GM18909 (cell line): ENCODE results near the gene SEMA4D.

ENCODE experiments used
- ATAC-seq: cut with Tn5 transposase; IDR thresholded peaks from one replicate; pipeline ENCODE4 v1.9.1; 2021; ENCODE audit warnings: mild to moderate bottlenecking; ENCODE audit not compliant: unreplicated experiment, poor library complexity

The SEMA4D gene

DNA sequence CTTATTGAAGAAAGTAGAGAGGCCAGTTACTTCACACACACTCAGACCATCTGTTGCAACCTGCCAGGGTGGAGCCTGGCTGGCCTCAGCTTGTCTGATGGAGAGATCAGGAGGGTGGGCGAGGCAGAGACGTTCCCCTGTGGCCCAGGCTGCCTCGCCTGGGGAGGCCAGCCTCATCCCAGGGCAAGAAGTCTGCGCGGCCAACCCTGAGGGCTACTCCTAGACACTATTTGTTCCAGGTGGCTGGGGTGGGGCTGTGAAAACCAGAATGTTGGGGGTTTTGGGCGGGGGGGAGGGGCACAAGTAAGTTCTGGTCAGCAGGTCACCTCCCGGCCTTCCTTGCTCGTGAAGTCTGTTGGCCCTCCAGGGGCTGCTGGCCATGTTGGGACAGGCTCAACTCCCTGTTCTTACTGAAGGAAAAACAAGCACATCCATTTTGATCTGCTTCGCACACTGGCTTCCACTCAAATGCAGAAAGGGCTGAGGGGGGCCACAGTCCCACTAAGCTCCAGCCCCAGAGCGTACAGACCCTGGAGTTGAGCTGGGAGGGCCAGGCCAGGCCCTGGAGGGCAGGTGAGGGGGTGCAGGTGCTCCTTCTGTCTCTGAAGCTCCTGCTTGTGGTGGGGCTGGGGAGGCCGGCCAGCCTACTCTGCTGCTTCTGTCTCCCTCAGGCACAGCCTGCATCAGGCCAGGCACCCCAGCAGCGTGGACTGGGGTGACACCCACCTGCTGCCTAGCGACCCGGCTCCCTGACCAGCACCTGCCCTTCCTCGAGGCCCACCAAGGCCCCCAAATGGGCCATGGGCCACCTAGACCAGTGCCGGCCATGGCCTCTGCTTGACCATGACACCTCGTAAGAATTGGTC, 133.0 kb downstream of the SEMA4D start:
- no peak for ATAC-seq

DNA sequence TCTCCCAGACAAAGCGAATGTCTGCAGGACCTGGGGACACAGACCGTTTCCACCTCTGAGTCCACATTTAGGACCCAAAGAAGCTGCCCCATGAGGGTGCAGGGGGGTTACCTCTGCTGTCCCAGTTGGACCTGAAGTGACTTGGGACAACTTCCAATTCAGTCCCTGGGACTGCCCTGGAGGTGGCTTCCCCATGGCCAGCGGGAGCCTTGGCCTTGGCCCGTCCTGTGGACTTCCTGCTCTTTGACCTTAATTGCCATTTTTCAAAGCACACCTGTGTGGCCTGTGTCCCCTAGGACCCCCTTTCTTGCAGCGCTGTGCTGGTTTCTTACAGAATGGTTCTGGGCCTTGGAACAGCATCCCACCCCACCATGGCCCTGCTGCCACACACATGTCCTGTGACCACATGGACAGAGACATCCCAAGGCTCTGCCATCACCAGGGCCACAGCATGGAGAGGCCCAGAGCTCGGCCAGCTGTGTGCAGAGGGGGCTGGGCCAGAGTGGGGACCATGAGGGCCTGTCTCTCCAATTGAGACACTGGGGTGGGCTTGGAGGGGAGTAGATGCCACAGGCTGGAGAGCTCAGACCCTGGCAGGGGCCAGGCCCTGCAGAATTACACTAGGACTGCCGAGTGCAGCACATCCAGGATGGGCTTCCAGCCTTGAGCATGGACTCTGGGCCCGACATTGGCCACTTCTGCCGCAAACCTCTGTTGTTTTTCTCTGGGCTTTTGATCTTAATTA, 133.8 kb downstream of the SEMA4D start:
- ATAC-seq: no peak

DNA sequence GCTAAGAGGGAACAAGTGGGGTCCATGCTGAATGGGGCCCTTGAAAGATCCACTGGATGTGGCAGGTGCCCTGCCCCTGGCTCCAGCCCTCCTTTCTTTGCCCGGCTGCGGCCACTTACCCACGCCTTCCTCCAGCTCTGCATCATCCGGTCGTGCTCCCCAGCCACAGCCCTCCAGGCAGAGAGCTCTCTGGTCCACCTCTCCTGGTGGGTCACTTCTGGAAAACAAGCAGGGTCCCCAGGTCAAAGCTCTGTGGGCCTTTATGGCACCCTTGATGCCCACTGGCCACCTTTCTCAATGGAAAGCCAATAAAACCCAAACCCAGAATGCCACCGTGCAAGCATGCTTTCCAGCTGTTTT, 134.6 kb downstream of the SEMA4D start:
- ATAC-seq: no peak

DNA sequence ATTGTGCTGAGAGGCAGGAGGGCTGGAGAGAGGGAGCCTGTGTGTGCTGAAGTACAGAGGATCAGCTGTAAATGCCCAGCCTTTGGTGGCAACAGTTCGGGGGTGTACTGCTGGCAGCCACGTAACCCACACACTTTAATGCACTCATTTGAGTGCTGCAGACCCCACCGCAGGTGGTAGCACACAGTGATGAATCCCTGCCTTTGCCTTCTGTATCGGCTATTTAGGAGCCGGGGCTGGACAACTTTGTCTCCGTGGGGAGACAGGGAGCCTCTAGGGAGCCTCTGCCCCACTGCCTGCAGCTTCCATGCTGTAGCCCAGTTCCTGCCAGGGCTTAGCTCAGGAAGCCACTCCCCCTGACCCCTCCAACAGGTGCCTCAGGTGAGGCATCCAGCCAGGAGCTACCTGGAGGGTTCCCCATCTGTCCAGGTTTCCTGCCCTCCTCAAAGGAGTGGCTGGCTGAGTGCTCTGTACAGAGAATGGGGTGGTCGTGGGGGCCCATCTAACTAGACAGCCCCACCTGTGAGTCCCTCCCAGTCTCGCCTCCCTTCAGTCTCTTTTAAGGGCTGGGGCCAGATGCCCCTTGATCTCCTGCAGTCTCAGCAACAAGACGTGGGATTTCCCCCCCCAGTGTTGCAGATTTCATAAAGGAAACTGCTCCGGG, 135.1 kb downstream of the SEMA4D start:
- no peak for ATAC-seq

DNA sequence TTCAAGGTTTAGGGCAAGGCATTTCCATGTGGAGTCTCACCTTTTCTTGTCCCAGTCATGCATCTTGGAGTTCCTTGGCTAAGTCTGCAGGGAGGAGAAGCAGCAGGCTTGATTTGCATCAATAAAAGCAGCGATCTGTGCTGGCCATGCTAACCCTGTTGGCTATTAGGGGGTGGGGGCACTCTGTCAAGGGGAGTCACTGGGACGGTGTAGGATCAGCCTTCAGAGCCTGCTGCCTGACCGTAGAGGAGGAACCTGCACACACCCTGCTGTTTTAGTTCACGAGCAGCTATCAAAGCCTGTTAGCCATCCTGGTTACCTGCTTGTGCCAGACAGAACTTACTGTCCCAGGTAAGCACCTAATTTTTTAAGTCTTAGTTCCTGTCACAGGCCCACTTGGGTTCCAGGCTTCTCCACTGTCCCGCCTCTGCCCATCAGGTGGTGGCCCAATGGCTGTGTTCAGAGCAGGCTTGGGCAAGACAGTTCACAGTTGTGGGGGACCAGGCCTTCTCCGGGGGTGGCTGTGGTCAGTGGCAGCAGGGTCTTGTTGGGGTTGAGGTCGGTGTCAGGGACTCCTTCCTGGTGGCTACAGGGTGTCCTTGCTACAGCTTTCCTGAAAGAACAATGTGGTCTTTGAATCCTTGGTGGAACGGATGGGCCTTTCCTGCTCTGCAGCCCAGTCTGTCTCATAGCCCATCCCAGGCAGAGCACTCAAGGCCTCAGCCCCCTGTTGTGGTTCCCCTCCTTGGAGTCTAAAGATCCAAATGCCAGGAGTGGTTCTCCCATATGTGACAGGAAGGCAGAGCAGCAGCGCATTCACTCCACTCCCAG, 135.9 kb downstream of the SEMA4D start:
- ATAC-seq: no peak

DNA sequence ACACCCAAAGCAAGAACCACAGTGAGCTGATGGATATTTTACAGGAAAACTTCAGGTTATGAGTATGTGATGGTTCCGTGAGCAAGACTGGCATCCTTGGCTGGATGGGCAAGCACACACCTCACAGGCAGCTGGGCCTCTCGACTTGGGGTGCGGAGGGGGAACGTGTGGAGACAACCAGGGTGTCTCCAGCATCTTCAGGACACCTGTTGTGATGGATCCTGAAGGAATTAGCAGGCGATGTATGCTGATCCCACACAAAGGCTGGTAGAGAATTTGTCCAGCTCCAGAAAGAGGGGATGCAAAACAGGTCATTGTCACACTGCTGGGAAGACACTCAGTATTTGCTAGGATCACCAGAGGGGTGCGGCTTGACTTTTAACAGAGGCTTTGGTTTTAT, 136.9 kb downstream of the SEMA4D start:
- ATAC-seq: no peak

DNA sequence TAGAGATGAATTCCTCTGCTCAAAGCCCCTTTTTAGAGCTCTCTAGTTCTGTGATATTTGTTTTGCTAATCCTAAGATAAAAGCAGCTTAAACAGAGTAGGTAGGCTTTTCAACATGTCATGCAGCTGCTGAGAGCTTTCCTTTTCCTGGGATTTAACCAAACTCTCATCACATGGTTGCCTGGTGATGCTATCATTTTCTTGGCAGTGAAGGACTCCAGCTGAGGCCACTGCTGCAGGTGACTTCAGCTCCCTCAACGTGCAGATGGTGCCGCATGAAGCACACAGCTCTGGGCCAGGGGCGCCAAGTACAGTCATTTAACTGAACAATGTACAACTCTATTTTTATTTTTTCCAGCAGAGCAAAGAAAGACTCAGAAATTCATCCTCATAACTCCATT, 137.4 kb downstream of the SEMA4D start:
- ATAC-seq: no peak

DNA sequence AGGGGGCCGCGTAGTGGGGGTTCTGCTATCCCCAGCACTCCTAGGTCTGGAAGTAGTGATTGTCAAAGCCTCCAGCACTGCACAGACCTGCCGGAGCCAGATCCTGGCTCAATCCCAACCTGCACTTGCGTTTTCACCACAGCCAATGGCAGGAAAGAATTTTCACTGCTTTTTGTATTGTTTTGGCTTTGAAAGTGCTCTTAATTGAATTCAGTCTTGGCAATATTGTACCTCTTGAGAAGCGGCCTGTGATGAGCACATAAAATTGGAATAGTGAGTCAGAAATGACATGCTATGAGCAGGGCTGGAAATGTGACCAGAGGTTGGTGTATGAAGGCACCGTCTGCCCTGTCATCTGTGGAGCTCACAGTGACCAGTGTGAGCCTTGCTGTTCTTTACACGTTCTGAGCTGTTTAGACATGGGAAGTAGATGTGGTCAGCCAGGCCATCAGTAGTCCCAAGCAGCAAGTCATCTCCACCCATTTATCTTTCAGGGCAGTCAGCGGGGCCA, 138.1 kb downstream of the SEMA4D start:
- ATAC-seq: no peak

DNA sequence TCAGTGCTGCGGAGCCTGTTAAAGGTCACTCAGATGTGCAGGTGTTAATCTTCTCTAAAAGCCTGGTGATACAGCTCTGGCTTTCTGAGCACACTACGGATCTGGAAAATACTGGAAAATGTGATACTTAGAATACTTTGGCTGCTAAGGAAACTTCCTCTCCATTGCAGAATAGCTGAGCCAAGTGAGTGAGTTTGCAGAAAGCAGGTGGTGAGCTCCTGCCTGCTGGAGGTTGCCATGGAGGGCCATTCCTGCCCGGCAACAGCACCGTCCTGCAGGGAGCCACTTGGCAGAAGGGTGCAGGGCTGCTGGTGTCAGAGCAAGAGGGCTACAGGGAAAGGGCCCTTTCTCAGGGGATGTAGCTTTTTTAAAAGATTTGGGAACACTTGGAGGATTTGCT, 138.9 kb downstream of the SEMA4D start:
- no peak for ATAC-seq

DNA sequence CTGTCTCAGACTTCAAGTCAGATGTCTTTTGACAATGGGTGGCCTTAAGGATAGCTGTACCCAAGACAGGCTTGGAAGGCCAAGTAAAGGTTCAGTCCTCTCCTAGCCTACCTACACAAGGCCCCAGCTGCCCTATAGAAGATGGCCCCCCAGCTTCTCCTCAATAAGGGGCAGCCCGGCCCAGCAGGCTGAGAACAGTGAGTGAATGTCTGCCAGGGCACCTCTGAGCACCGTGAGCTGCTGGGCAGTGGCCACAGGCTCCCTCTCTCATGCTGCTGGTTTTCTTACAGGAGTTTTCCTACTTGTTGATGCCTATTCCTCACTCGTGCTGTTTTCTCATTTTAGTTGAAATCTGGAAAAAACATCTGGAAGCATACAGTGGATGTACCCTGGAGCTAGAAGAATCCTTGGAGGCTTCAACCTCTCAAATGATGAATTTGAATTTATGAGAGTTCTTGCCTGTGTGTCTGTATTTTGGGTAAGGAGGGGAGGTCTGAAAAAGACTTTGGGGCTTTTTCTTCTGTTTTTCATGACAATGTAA, 139.5 kb downstream of the SEMA4D start:
- ATAC-seq: no peak

DNA sequence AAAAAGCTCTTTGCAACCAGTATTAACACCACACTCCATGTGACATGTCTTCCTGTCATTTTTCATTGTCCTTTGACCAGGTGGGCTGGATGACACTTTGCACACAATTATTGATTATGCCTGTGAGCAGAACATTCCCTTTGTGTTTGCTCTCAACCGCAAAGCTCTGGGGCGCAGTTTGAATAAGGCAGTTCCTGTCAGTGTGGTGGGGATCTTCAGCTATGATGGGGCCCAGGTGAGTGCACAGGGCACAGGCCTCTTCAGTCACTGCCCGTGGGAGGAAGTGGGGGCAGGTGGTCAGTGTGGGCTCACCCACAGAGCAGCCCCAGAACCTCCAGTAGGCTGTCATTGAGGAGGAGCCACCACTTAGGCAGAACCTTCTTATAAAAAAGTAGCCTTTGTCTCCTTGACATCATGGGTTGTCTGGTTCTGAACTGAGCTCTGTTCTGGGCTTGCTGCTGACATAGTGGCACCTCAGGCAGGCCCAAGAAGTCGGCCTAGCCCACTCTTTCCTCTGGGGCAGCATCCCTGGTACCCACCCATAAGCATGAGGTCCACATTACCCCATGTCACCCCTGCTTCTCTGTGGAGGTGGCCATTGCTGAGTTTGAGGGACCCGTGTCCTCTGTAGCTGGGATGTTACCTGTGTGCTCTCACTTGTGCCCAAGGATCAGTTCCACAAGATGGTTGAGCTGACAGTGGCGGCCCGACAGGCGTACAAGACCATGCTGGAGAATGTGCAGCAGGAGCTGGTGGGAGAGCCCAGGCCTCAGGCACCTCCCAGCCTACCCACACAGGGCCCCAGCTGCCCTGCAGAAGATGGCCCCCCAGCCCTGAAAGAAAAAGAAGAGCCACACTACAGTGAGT, 140.3 kb downstream of the SEMA4D start:
- ATAC-seq: no peak

DNA sequence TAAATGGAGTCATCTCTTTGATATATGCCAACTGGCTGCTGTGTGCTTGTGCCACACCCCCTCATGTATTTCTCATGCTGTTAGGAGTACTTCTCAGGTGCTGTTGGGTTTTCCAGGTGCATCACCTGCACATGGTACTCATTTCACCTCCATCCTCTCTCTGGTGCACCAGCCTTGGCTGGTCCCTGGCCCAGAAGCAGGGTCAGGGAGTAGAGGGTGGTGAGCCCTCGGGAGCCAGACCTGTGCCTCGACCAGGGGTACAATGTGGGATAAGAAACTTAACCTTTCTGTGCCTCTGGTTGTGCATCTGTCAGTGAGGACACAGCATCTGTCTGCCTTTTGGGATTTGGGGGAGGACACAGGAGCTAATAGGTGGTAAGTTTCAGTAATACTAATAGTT, 141.1 kb downstream of the SEMA4D start:
- no peak for ATAC-seq

DNA sequence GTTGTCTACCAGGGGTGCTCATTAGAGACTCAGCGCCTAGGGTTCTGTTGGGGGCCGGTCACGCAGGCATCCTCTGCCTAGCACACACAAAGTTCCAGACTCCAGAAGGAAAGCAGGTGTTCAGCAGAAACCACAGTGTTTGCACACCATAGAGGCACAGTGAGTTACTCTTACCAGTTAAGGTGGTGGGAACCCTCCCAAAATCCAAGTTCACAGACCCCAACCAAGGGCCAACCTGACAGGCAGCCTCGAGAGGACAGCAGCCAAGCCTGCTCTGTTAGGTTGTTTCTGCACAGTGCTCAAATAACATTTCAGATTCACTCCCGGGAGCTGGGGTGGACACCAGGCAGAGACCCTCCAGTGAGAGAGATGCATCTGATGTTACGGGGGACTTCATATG, 143.4 kb downstream of the SEMA4D start:
- no peak for ATAC-seq

DNA sequence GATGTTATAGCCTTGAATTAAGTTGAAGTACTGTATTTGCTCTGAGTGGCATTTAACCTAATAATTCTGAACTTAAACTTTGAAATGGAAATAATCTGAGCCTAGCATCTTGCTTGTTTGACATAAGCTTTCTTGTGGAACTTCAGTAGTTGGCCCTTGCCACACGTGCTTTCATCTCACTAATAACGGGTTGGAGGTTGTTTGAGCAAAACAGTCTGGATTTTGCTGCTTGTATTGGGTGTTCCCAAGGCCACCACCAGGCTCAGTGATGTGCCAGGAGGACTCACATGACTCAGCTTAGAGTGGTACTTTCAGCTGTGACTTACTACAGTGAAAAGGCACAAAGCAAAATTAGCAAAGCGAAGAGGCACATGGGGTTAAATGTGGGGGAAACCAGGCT, 143.9 kb downstream of the SEMA4D start:
- no peak for ATAC-seq

DNA sequence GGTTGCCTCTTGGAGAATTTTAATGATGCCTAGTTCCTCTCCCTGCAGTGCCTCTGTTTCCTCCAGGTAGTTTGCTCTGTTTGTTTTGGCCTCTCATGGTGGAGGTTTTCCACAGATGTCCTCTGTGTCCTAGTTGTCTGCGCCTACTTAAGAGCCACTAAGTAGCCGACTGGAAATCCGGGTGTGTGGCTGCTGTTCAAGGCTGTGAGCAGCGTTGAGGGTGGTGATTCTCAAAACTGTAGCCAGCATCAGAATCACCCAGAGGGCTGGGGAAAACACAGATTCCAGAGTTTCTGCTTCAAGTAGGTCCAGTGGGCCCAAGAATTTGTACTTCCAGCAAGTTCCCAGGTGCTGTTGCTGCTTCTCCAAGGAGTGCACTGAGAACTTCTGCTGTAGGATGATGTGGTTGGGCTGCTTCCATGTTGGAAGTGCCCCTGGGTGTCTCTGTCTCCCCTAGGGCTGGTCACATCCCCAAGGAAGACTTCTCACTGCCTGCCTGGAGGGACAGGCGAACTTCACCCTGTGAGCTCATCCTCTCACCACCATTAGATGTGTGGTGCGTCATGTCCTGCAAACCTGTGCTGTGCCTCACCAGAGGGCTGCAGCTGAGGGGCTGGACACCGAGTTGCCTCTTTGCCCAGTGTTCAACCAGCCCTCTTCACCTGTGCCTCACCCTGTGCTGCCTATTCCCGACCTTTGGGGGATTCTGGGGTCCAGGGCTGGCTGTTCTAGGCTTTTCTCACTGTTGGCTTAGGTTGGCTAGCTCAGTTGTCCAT, 144.9 kb downstream of the SEMA4D start:
- no peak for ATAC-seq

DNA sequence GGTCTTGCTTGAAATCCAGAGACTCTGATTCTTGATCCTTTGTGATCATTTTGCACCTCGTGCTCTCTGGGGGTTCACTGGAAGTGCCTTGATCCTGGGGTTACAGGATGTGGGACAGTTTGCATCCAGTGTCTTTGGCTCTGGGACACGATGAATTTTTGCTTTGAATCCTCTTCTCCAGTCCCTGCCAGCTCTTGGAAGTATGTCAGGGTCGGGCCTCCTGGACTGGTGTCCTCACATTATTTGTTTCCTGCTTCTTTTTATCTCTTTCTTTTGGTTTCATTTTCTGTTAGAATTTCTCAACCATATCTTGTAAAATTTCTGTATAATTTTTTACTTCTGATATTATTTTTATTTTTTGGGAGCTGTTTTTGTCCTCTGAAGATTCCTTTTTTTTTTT, 145.5 kb downstream of the SEMA4D start:
- ATAC-seq: no peak

DNA sequence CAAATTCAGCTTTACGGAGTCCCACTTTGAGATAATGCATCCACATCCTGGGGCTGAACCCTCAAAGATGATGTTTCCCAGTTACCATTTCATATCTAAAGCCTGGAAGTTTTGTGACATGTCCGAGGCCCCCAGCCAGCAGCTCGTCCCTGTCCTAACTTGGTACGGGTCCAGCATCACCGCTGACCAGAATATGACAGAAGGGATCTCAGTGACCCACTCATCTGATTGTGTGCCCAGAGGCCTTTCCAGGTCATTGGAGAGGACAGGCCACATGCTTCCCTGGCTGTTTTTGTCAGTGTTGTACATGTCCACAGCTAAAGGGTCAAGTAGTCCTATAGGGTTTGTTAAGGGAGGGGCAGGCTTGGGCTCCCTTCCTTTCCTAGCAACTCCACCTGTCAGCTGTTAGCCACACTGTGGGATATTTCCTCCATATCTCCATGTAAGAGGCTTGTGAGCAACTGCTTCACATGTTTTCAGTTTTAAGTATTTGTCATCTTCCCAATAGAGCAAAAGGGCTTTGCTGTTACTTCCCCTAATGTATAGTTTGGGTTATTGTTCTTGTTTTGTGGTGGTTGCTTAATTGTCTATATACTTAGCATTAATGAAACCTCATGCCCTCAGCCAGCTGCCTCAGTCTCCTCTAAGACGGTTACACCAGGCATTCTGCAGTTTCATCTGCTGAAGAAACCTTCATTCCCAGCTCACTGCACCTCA, 146.2 kb downstream of the SEMA4D start:
- no peak for ATAC-seq
